Activated naive CD8-positive, alpha-beta T cell treated with anti-CD3 and anti-CD28 coated beads, Interleukin-2, amount 50 U/mL, for 16 hours (primary cell): ENCODE results near the gene SPNS3.

Experiments
- DNase-seq: peaks from one replicate; pipeline ENCODE4 v3.0.0-alpha.2; 2020; ENCODE audit warnings: low read depth, low spot score

Gene SPNS3

GRCh38 chr17:4488989-4489595 lies 55.4 kb downstream of the SPNS3 start:
- no peak for DNase-seq

GRCh38 chr17:4490109-4490591 lies 56.4 kb downstream of the SPNS3 start:
- DNase-seq: no peak

GRCh38 chr17:4490637-4491061 lies 56.9 kb downstream of the SPNS3 start:
- DNase-seq: no peak

- DNase-seq: no peak
Measured at GRCh38 chr17:4492721-4493561, 59.2 kb downstream of the SPNS3 start.

- DNase-seq: no peak
Measured at GRCh38 chr17:4497101-4497824, 63.5 kb downstream of the SPNS3 start.

GRCh38 chr17:4498461-4499397 lies 65.0 kb downstream of the SPNS3 start, which contains the start of gene SPNS2:
SPNS2 (plus strand) TSS chr17:4498881; CDS start chr17:4499048, 167 bp downstream.
- peak; percentile 17 for DNase-seq

- DNase-seq: no peak
Measured at GRCh38 chr17:4499431-4500190, 65.9 kb downstream of the SPNS3 start.

DNA sequence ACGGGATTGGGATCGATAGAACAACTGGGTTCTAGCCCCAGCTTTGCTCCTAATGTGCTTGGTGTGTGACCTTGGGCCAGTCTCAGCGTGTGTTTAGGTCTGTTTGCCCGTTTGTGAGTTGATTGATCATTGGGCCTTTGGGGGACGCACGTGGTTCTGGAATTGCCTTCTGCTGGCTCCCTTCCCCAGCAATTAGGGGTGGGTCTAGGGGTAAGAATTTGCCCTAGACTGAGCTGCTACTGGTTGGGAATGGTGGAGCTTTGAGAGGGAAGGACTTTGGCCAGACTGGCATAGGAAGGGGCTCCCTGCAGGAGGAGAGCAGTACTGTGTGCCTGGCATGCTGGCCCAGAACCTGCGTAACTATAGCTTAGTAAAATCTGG lies 66.4 kb downstream of the SPNS3 start:
- no peak for DNase-seq

DNA sequence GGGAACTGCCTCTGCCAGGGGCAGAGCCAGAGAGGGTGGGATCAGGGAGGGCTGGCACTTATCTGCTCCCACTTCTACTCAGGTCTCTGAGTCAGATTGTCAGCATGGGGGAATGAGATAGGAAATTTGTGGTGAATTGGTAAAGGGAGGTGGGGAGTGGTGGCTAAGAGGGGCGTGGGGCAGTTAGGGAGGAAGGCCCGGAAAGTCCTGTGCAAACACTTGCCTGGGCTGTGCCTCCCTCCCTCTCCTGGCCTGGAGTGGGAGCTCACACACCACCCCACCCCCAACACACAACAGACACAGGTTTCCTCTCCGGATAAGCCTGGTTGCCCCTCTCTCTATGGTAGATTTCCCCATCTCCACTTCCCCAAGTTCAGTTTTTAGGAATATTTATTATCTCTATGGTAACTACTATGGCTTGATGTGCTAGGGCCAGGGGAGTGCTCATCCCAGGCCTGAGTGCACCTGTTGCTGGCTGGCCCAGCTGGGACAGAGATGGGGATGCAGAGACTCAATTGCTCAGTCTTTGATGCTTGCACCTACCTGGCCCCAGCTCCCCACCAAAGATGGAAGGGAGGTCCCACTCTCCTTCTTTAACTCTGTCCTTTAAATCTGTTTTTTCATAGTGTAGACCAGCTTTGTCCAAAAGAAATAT lies 67.7 kb downstream of the SPNS3 start:
- DNase-seq: no peak

GRCh38 chr17:4502466-4503154 lies 68.9 kb downstream of the SPNS3 start:
- no peak for DNase-seq

- no peak for DNase-seq
Measured at GRCh38 chr17:4503283-4504025, 69.7 kb downstream of the SPNS3 start.

- DNase-seq: no peak
Measured at GRCh38 chr17:4504188-4504587, 70.4 kb downstream of the SPNS3 start.

DNA sequence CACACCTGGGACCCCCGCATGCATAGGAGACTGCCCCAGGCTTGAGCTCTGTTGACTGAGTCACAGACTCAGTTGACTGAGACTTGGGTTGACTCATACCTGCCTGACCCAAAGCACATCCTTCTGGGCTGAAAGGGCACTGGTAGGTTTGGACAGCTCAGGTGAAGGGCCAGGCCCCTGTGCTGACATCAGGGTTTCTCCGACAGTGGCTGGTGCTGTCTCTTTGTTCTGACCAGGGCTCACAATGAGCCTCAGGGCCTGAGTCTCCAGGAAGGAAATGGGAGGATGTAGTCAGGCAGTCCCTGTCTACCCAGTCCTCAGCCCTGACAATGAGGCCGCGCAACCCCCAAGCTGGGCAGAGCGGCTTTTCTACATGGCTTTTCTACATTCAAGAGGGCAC lies 71.4 kb downstream of the SPNS3 start:
- no peak for DNase-seq

- no peak for DNase-seq
Measured at GRCh38 chr17:4506175-4506813, 72.6 kb downstream of the SPNS3 start.

- DNase-seq: no peak
Measured at GRCh38 chr17:4506892-4507291, 73.2 kb downstream of the SPNS3 start.

DNA sequence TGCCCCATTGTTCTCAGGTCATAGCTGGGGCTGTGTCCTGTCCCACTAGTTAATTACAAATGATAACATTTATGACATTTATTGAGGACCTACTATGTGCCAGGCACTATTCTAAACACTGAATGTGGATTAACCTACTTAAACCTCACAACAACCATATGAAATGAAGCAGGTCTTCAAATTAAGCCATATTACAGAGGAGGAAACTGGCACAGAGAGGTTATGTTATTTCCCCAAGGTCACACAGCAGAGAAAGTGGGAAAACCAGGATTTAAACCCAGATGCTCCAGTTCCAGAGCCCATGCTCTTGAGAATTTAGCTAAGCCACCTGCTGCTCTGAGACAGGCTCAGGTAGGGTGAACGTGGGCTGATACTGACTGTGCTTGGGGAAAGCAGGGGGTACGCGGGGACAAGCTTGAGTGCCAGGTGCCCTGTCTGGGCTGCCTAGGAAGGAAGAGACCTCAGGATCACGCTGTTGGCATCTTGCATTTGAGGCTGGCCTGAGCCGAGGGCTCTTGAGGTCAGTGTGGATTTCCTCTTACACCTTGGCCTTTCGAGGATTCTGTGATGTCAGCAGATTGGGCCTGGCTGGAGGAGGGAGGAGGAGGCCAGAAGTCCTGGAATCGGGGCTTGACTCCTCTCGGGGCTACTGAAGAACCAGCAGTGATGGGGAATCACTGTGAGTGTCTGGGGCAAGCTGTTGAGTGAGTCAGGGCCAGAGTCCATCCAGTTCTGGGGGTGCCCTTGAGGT lies 73.8 kb downstream of the SPNS3 start:
- DNase-seq: no peak

GRCh38 chr17:4508207-4508606 lies 74.5 kb downstream of the SPNS3 start:
- DNase-seq: no peak
